Measurements from ENCODE around the gene RABGEF1. TPM values are rescaled to one million over a fixed set of nuclear protein-coding genes. Genes with fewer than 3 reads are reported as not detected.
"Not testable (repeated sequence)": the region's sequence is repeated elsewhere in the genome, so short reads cannot be mapped to it uniquely, and the experiment has no call there.

The RABGEF1 gene
- total and polyA plus RNA-seq, 2 experiments from 2014 or later = 14.7 to 17.5 TPM

GRCh38 chr7:66763183-66763582, 22.6 kb downstream of the RABGEF1 start:
- H3K27ac Mint-ChIP-seq; H4K20me1 ChIP-seq (replicated peaks; ENCODE audit: insufficient read depth); H3K9me2 ChIP-seq (ENCODE audit: insufficient read depth); H3K27me3 ChIP-seq (ENCODE audit: insufficient read depth); H3K4me3 Mint-ChIP-seq; H3K4me1 ChIP-seq (ENCODE audit: insufficient read depth); H3K4me1 Mint-ChIP-seq; ATAC-seq; H3K4me2 ChIP-seq; DNase-seq (ENCODE audit: low spot score); H3K27ac ChIP-seq (ENCODE audit: low read depth); H2AFZ ChIP-seq; H3K36me3 ChIP-seq (ENCODE audit: insufficient read depth); H3K4me3 ChIP-seq; H3F3A ChIP-seq (replicated peaks; ENCODE audit: low read depth); H3K9me3 Mint-ChIP-seq; H3K36me3 Mint-ChIP-seq (ENCODE audit: low read depth); H3K27me3 Mint-ChIP-seq (ENCODE audit: insufficient read depth, low read depth, poor library complexity): not testable (repeated sequence)
- peaks cover 46% of the 10 kb centered on the region for H3K79me2 ChIP-seq (replicated peaks; ENCODE audit: insufficient read depth)

DNA sequence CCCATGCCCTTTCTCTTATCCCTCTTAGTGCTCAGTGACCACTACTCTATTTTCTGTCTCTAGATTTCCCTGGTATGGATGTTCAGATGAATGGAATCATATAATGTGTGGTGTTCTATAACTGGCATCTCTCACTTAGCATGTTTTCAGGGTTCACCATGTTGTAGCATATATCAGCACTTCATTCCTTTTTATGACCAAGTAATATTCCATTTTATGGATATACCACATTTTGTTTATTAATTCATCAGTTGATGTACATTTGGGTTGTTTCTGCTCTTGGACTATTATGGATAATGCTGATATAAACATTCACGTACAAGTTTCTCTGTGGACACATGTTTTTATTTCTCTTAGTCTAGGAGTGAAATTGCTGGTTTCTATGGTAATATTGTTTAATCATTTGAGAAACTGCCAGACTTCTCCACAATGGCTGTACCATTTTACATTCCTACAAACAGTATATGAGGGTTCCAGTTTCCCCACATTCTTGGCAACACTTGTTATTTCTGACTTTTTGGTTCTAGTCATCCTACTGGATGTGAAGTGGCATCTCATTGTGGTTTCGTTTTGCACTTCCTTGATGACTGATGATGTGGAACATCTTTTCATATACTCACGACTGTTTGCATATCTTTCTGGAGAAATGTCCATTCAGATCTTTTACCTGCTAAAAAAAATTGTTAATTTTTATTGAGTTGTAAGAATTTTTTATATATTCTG, 23.3 kb downstream of the RABGEF1 start:
- H3K79me2 ChIP-seq (replicated peaks; ENCODE audit: insufficient read depth) = peaks cover 50% of the 10 kb centered on the region
- H3K4me1 ChIP-seq (ENCODE audit: insufficient read depth); H3K4me3 ChIP-seq; H3K9me2 ChIP-seq (ENCODE audit: insufficient read depth); H3K36me3 Mint-ChIP-seq (ENCODE audit: low read depth); H3K27ac Mint-ChIP-seq; H3K36me3 ChIP-seq (ENCODE audit: insufficient read depth); H3K27me3 ChIP-seq (ENCODE audit: insufficient read depth); H3K4me3 Mint-ChIP-seq; ATAC-seq; H2AFZ ChIP-seq; H3K27me3 Mint-ChIP-seq (ENCODE audit: insufficient read depth, low read depth, poor library complexity); H3F3A ChIP-seq (replicated peaks; ENCODE audit: low read depth); H3K9me3 Mint-ChIP-seq; H3K4me2 ChIP-seq; H3K4me1 Mint-ChIP-seq; DNase-seq (ENCODE audit: low spot score); H3K27ac ChIP-seq (ENCODE audit: low read depth); H4K20me1 ChIP-seq (replicated peaks; ENCODE audit: insufficient read depth): not testable (repeated sequence)

GRCh38 chr7:66764905-66765304, 24.4 kb downstream of the RABGEF1 start:
- H3K79me2 ChIP-seq (replicated peaks; ENCODE audit: insufficient read depth) = peaks cover 55% of the 10 kb centered on the region
- not testable (repeated sequence) for H3K27ac Mint-ChIP-seq; H3K27me3 ChIP-seq (ENCODE audit: insufficient read depth); H3K4me3 ChIP-seq; H3K36me3 Mint-ChIP-seq (ENCODE audit: low read depth); DNase-seq (ENCODE audit: low spot score); H3K27ac ChIP-seq (ENCODE audit: low read depth); H3K4me3 Mint-ChIP-seq; H3F3A ChIP-seq (replicated peaks; ENCODE audit: low read depth); H4K20me1 ChIP-seq (replicated peaks; ENCODE audit: insufficient read depth); H3K9me2 ChIP-seq (ENCODE audit: insufficient read depth); H3K27me3 Mint-ChIP-seq (ENCODE audit: insufficient read depth, low read depth, poor library complexity); H2AFZ ChIP-seq; H3K36me3 ChIP-seq (ENCODE audit: insufficient read depth); H3K4me1 Mint-ChIP-seq; H3K4me1 ChIP-seq (ENCODE audit: insufficient read depth); H3K4me2 ChIP-seq; H3K9me3 Mint-ChIP-seq; ATAC-seq

DNA sequence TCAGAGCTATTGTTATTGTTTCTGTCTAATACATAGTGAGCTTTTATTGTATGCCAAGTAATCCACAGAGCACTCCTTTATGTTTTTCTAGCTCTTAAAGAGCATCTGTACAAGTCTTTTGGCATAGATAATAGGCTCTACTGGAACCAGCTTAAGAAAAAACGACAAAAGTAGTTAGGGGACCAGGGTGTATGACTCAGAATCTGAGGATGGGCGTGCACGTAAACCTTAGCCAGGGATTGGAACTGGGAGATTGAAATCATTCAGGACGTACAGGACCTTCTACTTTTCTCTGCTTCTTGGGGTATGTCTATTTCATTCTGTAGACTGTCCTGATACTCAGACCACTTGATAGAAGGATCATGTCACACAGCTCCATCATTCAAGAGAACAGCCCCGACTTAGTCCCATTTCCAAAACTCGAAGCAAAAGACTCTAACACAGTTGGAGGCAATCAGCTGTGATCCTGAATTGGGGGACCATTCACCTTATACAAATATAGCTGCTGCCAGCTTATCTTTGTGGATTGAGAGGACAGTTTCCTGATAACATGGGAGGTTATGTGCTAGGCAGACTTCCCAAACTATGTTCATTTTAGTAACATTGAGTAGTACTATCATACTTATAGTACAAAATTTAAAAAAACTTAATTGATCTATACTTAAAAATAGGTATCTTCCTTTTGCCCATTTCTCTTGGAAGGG, 24.9 kb downstream of the RABGEF1 start:
- peaks cover 55% of the 10 kb centered on the region for H3K79me2 ChIP-seq (replicated peaks; ENCODE audit: insufficient read depth)
- H3K9me3 Mint-ChIP-seq; H3K27ac Mint-ChIP-seq; H3K4me3 ChIP-seq; H3K4me1 Mint-ChIP-seq; H3K36me3 ChIP-seq (ENCODE audit: insufficient read depth); H3K4me1 ChIP-seq (ENCODE audit: insufficient read depth); ATAC-seq; H3F3A ChIP-seq (replicated peaks; ENCODE audit: low read depth); H2AFZ ChIP-seq; DNase-seq (ENCODE audit: low spot score); H3K4me3 Mint-ChIP-seq; H3K9me2 ChIP-seq (ENCODE audit: insufficient read depth); H3K27ac ChIP-seq (ENCODE audit: low read depth); H3K27me3 Mint-ChIP-seq (ENCODE audit: insufficient read depth, low read depth, poor library complexity); H4K20me1 ChIP-seq (replicated peaks; ENCODE audit: insufficient read depth); H3K27me3 ChIP-seq (ENCODE audit: insufficient read depth); H3K4me2 ChIP-seq; H3K36me3 Mint-ChIP-seq (ENCODE audit: low read depth): not testable (repeated sequence)
